CD4-positive, alpha-beta T cell (primary cell): ENCODE measurements around the gene ZNF827. TPM values are rescaled to one million over a fixed set of nuclear protein-coding genes. Genes with fewer than 3 reads are reported as not detected.

Source experiments
- ATAC-seq: fragments of 200-7000 bp; cut with Tn5 transposase; one replicate; pipeline ENCODE4 v1.10.0; 2022; ENCODE audit warnings: mild to moderate bottlenecking; ENCODE audit not compliant: poor library complexity
- CTCF ChIA-PET: fragments of 350-600 bp; sonication (Branson Sonifier 250); formaldehyde crosslinking; loops from one replicate; lab custom pipeline; 2021; ENCODE audit warnings: antibody characterized with exemption, inconsistent platforms; lab: Charles Lee
- POLR2A ChIA-PET: fragments of 350-600 bp; sonication (Branson Sonifier 250); formaldehyde crosslinking; loops from one replicate; lab custom pipeline; 2021; ENCODE audit warnings: antibody characterized with exemption, inconsistent platforms; lab: Charles Lee
- DNase-seq, 14 experiments: peaks; one replicate each; pipeline ENCODE4 v3.0.0-alpha.2; 2013 to 2020; ENCODE audit warnings: mixed read lengths in 2 of 14
- H3K27ac ChIP-seq, 2 donors: one replicate each; pipeline versions ENCODE4 v1.5.1 to v1.7.0; 2013; ENCODE audit warnings: low read length in 2 of 2, low read depth in 1 of 2, mild to moderate bottlenecking in 1 of 2
- H3K27me3 ChIP-seq, 2 experiments: 1 replicate in 1 of 2; 2 replicates in 1 of 2; pipeline versions ENCODE4 v1.6.1 to v1.7.0; 2013; ENCODE audit warnings: low read length in 2 of 2, control low read depth in 1 of 2, mild to moderate bottlenecking in 1 of 2, moderate library complexity in 1 of 2; ENCODE audit not compliant: insufficient read depth in 2 of 2, control insufficient read depth in 1 of 2
- H3K36me3 ChIP-seq: one replicate; pipeline ENCODE4 v1.6.1; 2013; ENCODE audit warnings: low read length, control low read depth; ENCODE audit not compliant: insufficient read depth
- H3K4me1 ChIP-seq: one replicate; pipeline ENCODE4 v1.6.1; 2013; ENCODE audit warnings: low read length, control low read depth; ENCODE audit not compliant: insufficient read depth
- H3K4me3 ChIP-seq: one replicate; pipeline ENCODE4 v1.5.1; 2013; ENCODE audit warnings: mild to moderate bottlenecking, low read length, moderate library complexity
- H3K9me3 ChIP-seq, 2 experiments: 1 replicate in 1 of 2; 2 replicates in 1 of 2; pipeline versions ENCODE4 v1.6.1 to v1.7.0; 2013; ENCODE audit warnings: low read length in 2 of 2, mild to moderate bottlenecking in 2 of 2, control low read depth in 1 of 2, moderate library complexity in 1 of 2; ENCODE audit not compliant: control insufficient read depth in 1 of 2, insufficient read depth in 1 of 2
- H3K27ac Mint-ChIP-seq: one replicate; pipeline ENCODE4 v1.8.0; 2020; ENCODE audit warnings: mixed read lengths
- H3K27me3 Mint-ChIP-seq: one replicate; pipeline ENCODE4 v1.8.0; 2021; ENCODE audit warnings: mixed read lengths
- H3K36me3 Mint-ChIP-seq: one replicate; pipeline ENCODE4 v1.8.0; 2021; ENCODE audit warnings: low read depth, mixed read lengths
- H3K4me1 Mint-ChIP-seq: one replicate; pipeline ENCODE4 v1.8.0; 2021; ENCODE audit warnings: low read depth, mixed read lengths
- H3K4me3 Mint-ChIP-seq: one replicate; pipeline ENCODE4 v1.8.0; 2020; ENCODE audit warnings: mild to moderate bottlenecking, mixed read lengths
- H3K9me3 Mint-ChIP-seq: one replicate; pipeline ENCODE4 v1.8.0; 2020; ENCODE audit warnings: mixed read lengths
- intact Hi-C, 2 experiments: fragments of 100-400 bp; cut with DNase I in 1 of 2; cut with micrococcal nuclease in 1 of 2; formaldehyde crosslinking; loops; one replicate each; pipeline versions ENCODE4 v1.15.1 to v1.9.0; 2023 to 2025; cut with DNase I, micrococcal nuclease
- total RNA-seq, 174 experiments: library from RNA in 2 of 174; stranded (reverse) in 2 of 174; gene quantifications; one replicate each; pipeline ENCODE4 v1.2.3 and lab custom pipeline; 2021 to 2026
- TF ChIP-seq, protein P1 (sequence below): fragments of 200-600 bp; IDR thresholded peaks from one replicate; pipeline ENCODE4 v1.8.0; 2022; ENCODE audit warnings: antibody characterized with exemption, mild to moderate bottlenecking

Gene ZNF827
- total RNA-seq, 2 experiments from 2014 or later = 13.7 to 14.3 TPM

DNA sequence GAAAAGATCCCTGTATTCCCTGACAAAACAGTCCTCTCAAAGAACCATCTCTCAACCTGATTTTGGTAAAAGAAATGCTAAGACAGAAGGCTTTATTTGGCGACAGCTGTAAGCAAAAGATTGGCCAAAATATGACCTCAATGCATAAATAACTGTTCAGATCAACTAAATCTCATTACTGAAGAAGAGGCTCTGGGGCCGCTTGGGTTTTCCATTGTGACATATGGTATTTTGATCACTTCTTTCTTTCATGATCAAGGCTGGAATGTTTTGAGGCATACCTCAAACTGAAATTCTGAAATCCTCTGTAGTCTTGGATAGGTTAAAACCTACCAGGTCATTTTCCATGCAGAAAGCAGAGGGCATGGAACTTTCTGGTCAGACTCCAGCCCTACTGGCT is 152.4 kb downstream of the ZNF827 start:
- Mint-ChIP-seq H3K4me1 (no peaks in the 10 kb centered on the region), H3K27ac (no peak overlapping the region), H3K36me3 (peaks cover 36% of the 10 kb centered on the region), H3K27me3 (no peaks in the 10 kb centered on the region), H3K9me3 (peaks cover 5% of the 10 kb centered on the region), H3K4me3 (no peak overlapping the region)
- ChIA-PET POLR2A (no interaction called here), CTCF (no interaction called here)
- no peak for ATAC-seq
- Histone ChIP-seq H3K27ac (no peak overlapping the region), H3K9me3 (no peaks in the 10 kb centered on the region), H3K27me3 (no peaks in the 10 kb centered on the region), H3K4me3 (no peak overlapping the region), H3K4me1 (no peaks in the 10 kb centered on the region), H3K36me3 (no peaks in the 10 kb centered on the region)
- no peak for DNase-seq
- TF ChIP-seq, protein P1, sequence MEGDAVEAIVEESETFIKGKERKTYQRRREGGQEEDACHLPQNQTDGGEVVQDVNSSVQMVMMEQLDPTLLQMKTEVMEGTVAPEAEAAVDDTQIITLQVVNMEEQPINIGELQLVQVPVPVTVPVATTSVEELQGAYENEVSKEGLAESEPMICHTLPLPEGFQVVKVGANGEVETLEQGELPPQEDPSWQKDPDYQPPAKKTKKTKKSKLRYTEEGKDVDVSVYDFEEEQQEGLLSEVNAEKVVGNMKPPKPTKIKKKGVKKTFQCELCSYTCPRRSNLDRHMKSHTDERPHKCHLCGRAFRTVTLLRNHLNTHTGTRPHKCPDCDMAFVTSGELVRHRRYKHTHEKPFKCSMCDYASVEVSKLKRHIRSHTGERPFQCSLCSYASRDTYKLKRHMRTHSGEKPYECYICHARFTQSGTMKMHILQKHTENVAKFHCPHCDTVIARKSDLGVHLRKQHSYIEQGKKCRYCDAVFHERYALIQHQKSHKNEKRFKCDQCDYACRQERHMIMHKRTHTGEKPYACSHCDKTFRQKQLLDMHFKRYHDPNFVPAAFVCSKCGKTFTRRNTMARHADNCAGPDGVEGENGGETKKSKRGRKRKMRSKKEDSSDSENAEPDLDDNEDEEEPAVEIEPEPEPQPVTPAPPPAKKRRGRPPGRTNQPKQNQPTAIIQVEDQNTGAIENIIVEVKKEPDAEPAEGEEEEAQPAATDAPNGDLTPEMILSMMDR = no peak
- intact Hi-C loops = no loop called here

DNA sequence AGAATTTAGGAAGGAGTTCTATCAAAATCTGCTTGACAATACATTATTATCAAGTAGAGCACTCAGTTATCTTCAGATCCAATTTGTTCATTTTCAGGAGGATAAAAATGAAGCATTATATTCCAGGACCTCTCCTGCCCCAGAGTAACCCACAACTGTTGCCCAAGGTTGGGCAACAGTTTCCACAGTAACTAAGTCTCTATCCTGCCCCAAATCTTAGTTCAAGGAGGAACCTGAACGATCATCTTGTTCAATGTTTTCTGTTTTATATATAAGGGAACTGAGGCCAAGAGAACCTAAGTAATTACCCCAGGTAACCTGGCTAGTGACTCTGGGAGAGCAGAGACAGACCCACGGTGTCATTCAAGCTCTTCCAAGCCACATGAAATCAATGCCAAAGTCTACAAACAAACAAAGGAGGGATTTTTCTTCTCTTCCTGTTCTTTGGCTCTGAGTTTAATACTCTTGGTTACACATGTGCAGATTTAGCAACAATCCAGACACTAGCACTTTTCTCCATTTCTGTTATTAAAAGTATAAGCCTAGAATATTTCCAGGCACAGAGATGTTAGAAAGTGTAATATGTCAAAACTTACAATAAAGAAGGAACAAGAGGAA is 153.1 kb downstream of the ZNF827 start:
- Histone ChIP-seq H3K4me1 (no peaks in the 10 kb centered on the region), H3K27ac (no peak overlapping the region), H3K36me3 (no peaks in the 10 kb centered on the region), H3K9me3 (no peaks in the 10 kb centered on the region), H3K27me3 (no peaks in the 10 kb centered on the region), H3K4me3 (no peak overlapping the region)
- Mint-ChIP-seq H3K4me1 (no peaks in the 10 kb centered on the region), H3K27me3 (no peaks in the 10 kb centered on the region), H3K27ac (no peak overlapping the region), H3K36me3 (peaks cover 40% of the 10 kb centered on the region), H3K9me3 (peaks cover 5% of the 10 kb centered on the region), H3K4me3 (no peak overlapping the region)
- intact Hi-C loops = no loop called here
- ChIA-PET POLR2A (no interaction called here), CTCF (no interaction called here)
- ATAC-seq = no peak
- TF ChIP-seq, protein P1 = no peak
- DNase-seq = no peak

DNA sequence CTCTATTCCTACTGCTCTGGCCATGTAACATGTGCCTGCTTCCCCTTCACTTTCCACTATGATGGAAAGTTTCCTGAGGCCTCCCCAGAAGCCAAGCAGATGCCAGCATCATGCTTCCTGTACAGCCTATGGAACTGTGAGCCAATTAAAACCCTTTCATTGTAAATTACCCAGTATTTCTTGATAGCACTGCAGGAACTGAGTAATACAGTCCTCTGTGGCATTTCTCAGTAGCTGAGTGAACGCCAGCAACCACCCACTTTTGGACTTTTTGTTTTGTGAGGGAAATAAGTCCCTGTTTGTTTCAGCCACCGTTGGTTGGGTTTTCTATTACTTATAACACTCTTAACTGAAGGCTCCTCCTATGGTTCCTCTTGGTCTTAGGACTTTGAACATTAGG is 154.6 kb downstream of the ZNF827 start:
- H3K27ac ChIP-seq = no peak overlapping the region
- Mint-ChIP-seq H3K27me3 (no peaks in the 10 kb centered on the region), H3K4me1 (no peaks in the 10 kb centered on the region), H3K27ac (no peak overlapping the region), H3K9me3 (peaks cover 5% of the 10 kb centered on the region), H3K36me3 (peaks cover 45% of the 10 kb centered on the region), H3K4me3 (no peak overlapping the region)
- ChIA-PET CTCF (no interaction called here), POLR2A (no interaction called here)
- H3K9me3 ChIP-seq = no peaks in the 10 kb centered on the region
- no peaks in the 10 kb centered on the region for H3K36me3 ChIP-seq
- DNase-seq = no peak
- no peaks in the 10 kb centered on the region for H3K4me1 ChIP-seq
- intact Hi-C loops = no loop called here
- ATAC-seq = no peak
- no peak overlapping the region for H3K4me3 ChIP-seq
- no peaks in the 10 kb centered on the region for H3K27me3 ChIP-seq
- TF ChIP-seq, protein P1 = no peak
